ENCODE results near the gene APOBEC3B. TPM values are rescaled to one million over a fixed set of nuclear protein-coding genes. Genes with fewer than 3 reads are reported as not detected.

Gene APOBEC3B
- total and polyA plus RNA-seq, 2 donors (not counting 3 experiments of a cell fraction or from before 2014, with no cell fraction given) = 10.3 to 19.9 TPM

DNA sequence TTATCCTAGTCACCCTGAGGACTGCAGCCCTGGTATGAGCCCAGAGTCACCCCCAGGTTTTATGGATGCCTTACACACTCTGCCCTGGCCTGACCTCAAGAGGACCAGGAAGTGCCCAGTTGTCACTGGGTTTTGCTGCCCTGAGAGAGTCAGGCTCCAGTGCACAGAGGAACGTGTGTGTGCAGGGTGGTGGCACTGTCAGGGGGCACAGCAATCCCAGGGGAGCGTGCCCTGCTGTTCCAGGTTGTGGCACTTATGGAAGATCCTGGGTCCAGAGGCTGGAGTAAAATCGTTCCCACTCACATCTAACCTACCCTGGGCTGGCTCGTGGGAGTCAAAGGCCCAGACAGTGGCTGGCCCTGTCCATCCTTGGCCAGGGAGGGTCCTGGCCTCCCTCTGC is 17.2 kb upstream of the APOBEC3B start:
- no peak overlapping the region for H3K9ac ChIP-seq (replicated peaks; ENCODE audit: extremely low read depth, insufficient read depth, low read length)
- ChIA-PET CTCF (no interaction called here), POLR2A (no interaction called here)
- no peak overlapping the region for H3K27ac ChIP-seq (ENCODE audit: insufficient read depth, low read depth, low read length)
- no peaks in the 10 kb centered on the region for H4K20me1 ChIP-seq (replicated peaks; ENCODE audit: control insufficient read depth, extremely low read depth, insufficient read depth, low read length)
- H3K4me2 ChIP-seq (ENCODE audit: insufficient read depth, low read length) = no peak overlapping the region
- peaks cover 0 to 2% of the 10 kb centered on the region in 2 experiments for H3K27me3 ChIP-seq (ENCODE audit: control insufficient read depth in 2 of 2, insufficient read depth in 2 of 2, low read length in 2 of 2)
- no peaks in the 10 kb centered on the region for H3K4me1 ChIP-seq (ENCODE audit: control insufficient read depth, extremely low read depth, insufficient read depth, low read length)
- no peak overlapping the region for H3K4me3 ChIP-seq (replicated peaks in 1 of 3; ENCODE audit: insufficient read depth in 1 of 3, low read depth in 1 of 3, low read length in 3 of 3)
- DNase-seq (ENCODE audit: low read depth, low spot score) (no peak), FAIRE-seq (no peak)
- no peaks in the 10 kb centered on the region for H3K36me3 ChIP-seq (ENCODE audit: control insufficient read depth in 2 of 2, extremely low read depth in 1 of 2, insufficient read depth in 2 of 2, low read length in 2 of 2)
- no peaks in the 10 kb centered on the region for H3K9me3 ChIP-seq (replicated peaks; ENCODE audit: control insufficient read depth, insufficient read depth, low read length)
- no TSS peak for BruUV-seq (replicated peaks)
- H3K9me1 ChIP-seq (replicated peaks; ENCODE audit: control insufficient read depth, extremely low read depth, insufficient read depth, low read length) = no peaks in the 10 kb centered on the region
- TF ChIP-seq, protein P1, sequence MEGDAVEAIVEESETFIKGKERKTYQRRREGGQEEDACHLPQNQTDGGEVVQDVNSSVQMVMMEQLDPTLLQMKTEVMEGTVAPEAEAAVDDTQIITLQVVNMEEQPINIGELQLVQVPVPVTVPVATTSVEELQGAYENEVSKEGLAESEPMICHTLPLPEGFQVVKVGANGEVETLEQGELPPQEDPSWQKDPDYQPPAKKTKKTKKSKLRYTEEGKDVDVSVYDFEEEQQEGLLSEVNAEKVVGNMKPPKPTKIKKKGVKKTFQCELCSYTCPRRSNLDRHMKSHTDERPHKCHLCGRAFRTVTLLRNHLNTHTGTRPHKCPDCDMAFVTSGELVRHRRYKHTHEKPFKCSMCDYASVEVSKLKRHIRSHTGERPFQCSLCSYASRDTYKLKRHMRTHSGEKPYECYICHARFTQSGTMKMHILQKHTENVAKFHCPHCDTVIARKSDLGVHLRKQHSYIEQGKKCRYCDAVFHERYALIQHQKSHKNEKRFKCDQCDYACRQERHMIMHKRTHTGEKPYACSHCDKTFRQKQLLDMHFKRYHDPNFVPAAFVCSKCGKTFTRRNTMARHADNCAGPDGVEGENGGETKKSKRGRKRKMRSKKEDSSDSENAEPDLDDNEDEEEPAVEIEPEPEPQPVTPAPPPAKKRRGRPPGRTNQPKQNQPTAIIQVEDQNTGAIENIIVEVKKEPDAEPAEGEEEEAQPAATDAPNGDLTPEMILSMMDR (IDR thresholded peaks at IDR 0.05; ENCODE audit: extremely low read depth in 1 of 2, insufficient read depth in 1 of 2, low read depth in 1 of 2, low read length in 2 of 2) = no peak
- TF ChIP-seq, protein P2, sequence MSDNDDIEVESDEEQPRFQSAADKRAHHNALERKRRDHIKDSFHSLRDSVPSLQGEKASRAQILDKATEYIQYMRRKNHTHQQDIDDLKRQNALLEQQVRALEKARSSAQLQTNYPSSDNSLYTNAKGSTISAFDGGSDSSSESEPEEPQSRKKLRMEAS (IDR thresholded peaks at IDR 0.05; ENCODE audit: insufficient read depth, insufficient read length) = no peak
- TF ChIP-seq EZH2 (IDR thresholded peaks at IDR 0.05; ENCODE audit: borderline replicate concordance, low read depth, low read length, severe bottlenecking) (no peak), JUN (IDR thresholded peaks at IDR 0.05; ENCODE audit: borderline replicate concordance, insufficient read depth, insufficient read length, low read depth) (no peak), GATA2 (IDR thresholded peaks at IDR 0.05; ENCODE audit: insufficient read depth, insufficient read length, low read depth, low read length) (no peak), MYC (IDR thresholded peaks at IDR 0.05; ENCODE audit: low read depth, low read length) (no peak), POLR2A (IDR thresholded peaks at IDR 0.05; ENCODE audit: low read depth, low read length) (no peak), FOS (IDR thresholded peaks at IDR 0.05; ENCODE audit: borderline replicate concordance, insufficient read depth, low read length) (no peak), POLR2AphosphoS5 (IDR thresholded peaks at IDR 0.05; ENCODE audit: insufficient read depth, low read depth, low read length) (no peak)
- dilution Hi-C loops (cut with MboI; ENCODE audit: extremely low pct_ligation_motif_present, low sequenced_read_pairs) = no loop called here
- H3K79me2 ChIP-seq (ENCODE audit: control insufficient read depth, insufficient read depth, low read length) = no peaks in the 10 kb centered on the region
- intact Hi-C loops (cut with micrococcal nuclease) = no loop called here
- no peak overlapping the region for H2AFZ ChIP-seq (ENCODE audit: low read depth, low read length)
